SK-N-SH treated with all-trans-retinoic acid at 6 μM for 48 hours (cell line): ENCODE data around the gene PRPH2.

ENCODE experiments used
- ATAC-seq: fragments of 200-7000 bp; cut with Tn5 transposase; 3 replicates; pipeline ENCODE4 v1.9.1; 2020; ENCODE audit warnings: mild to moderate bottlenecking, moderate library complexity
- ARNTL ChIP-seq: fragments of 450-650 bp; formaldehyde crosslinking; IDR thresholded peaks from 2 replicates; pipeline ENCODE4 v1.5.0; 2020; ENCODE audit warnings: low read depth, mild to moderate bottlenecking, moderate library complexity, borderline replicate concordance
- BACH2 ChIP-seq: fragments of 250-450 bp; sonication (Bioruptor Pico); IDR thresholded peaks from 2 replicates; pipeline ENCODE4 v1.9.0; 2021; ENCODE audit warnings: mild to moderate bottlenecking, borderline replicate concordance
- CSDC2 ChIP-seq: fragments of 250-450 bp; sonication (Bioruptor Pico); IDR thresholded peaks from 2 replicates; pipeline ENCODE4 v1.5.0; 2020; ENCODE audit warnings: mild to moderate bottlenecking, moderate library complexity
- ESRRG ChIP-seq: fragments of 250-450 bp; sonication (Bioruptor Pico); IDR thresholded peaks from 2 replicates; pipeline ENCODE4 v1.6.1; 2021; ENCODE audit warnings: mild to moderate bottlenecking
- ISL1 ChIP-seq: fragments of 250-450 bp; sonication (Bioruptor Pico); IDR thresholded peaks from 2 replicates; pipeline ENCODE4 v2.1.2; 2022; ENCODE audit warnings: mild to moderate bottlenecking, moderate library complexity
- PATZ1 ChIP-seq: fragments of 250-450 bp; sonication (Bioruptor Pico); IDR thresholded peaks from 2 replicates; pipeline ENCODE4 v1.8.0; 2020; ENCODE audit warnings: mild to moderate bottlenecking, moderate library complexity, borderline replicate concordance
- POU6F1 ChIP-seq: fragments of 250-450 bp; sonication (Bioruptor Pico); IDR thresholded peaks from 2 replicates; pipeline ENCODE4 v1.8.0; 2021; ENCODE audit warnings: low read depth, mild to moderate bottlenecking, moderate library complexity, borderline replicate concordance
- PPARA ChIP-seq: fragments of 250-450 bp; sonication (Bioruptor Pico); IDR thresholded peaks from 2 replicates; pipeline ENCODE4 v1.5.0; 2020; ENCODE audit warnings: mild to moderate bottlenecking, borderline replicate concordance
- RARB ChIP-seq: fragments of 250-450 bp; sonication (Bioruptor Pico); IDR thresholded peaks from 2 replicates; pipeline ENCODE4 v1.8.0; 2021; ENCODE audit warnings: mild to moderate bottlenecking, moderate library complexity
- TCF4 ChIP-seq: fragments of 250-450 bp; sonication (Bioruptor Pico); IDR thresholded peaks from 2 replicates; pipeline ENCODE4 v1.8.0; 2021; ENCODE audit warnings: mild to moderate bottlenecking, moderate library complexity, borderline replicate concordance
- TOX ChIP-seq: fragments of 250-450 bp; sonication (Bioruptor Pico); IDR thresholded peaks from 2 replicates; pipeline ENCODE4 v1.8.0; 2021; ENCODE audit warnings: mild to moderate bottlenecking, moderate library complexity, borderline replicate concordance
- TSHZ2 ChIP-seq: fragments of 250-450 bp; sonication (Bioruptor Pico); IDR thresholded peaks from 2 replicates; pipeline ENCODE4 v1.5.0; 2020; ENCODE audit warnings: mild to moderate bottlenecking, moderate library complexity
- ZC3H10 ChIP-seq: fragments of 250-450 bp; sonication (Bioruptor Pico); IDR thresholded peaks from 2 replicates; pipeline ENCODE4 v1.5.1; 2021; ENCODE audit warnings: mild to moderate bottlenecking, moderate library complexity
- ZFP3 ChIP-seq: fragments of 250-450 bp; sonication (Bioruptor Pico); IDR thresholded peaks from 2 replicates; pipeline ENCODE4 v1.5.0; 2020; ENCODE audit warnings: mild to moderate bottlenecking, moderate library complexity
- ZNF565 ChIP-seq: fragments of 450-650 bp; formaldehyde crosslinking; conservative IDR thresholded peaks from 2 replicates; pipeline ENCODE4 v1.5.0; 2020; ENCODE audit warnings: low read depth, mild to moderate bottlenecking, moderate library complexity
- ZNF70 ChIP-seq: fragments of 450-650 bp; formaldehyde crosslinking; IDR thresholded peaks from 2 replicates; pipeline ENCODE4 v1.5.0; 2020; ENCODE audit warnings: mild to moderate bottlenecking, moderate library complexity
- ZNF8 ChIP-seq: fragments of 450-650 bp; formaldehyde crosslinking; IDR thresholded peaks from 2 replicates; pipeline ENCODE4 v1.5.0; 2020; ENCODE audit warnings: mild to moderate bottlenecking, moderate library complexity
- TF ChIP-seq, protein P1 (sequence below): fragments of 250-450 bp; sonication (Bioruptor Pico); IDR thresholded peaks from 2 replicates; pipeline ENCODE4 v1.5.1; 2020; ENCODE audit warnings: low read depth, mild to moderate bottlenecking, moderate library complexity

Gene PRPH2

GRCh38 chr6:42690151-42690702 lies 32.2 kb downstream of the PRPH2 start:
- no peak for ATAC-seq
- no peak for TF ChIP-seq ZNF70 (CRISPR knock-in tag)

DNA sequence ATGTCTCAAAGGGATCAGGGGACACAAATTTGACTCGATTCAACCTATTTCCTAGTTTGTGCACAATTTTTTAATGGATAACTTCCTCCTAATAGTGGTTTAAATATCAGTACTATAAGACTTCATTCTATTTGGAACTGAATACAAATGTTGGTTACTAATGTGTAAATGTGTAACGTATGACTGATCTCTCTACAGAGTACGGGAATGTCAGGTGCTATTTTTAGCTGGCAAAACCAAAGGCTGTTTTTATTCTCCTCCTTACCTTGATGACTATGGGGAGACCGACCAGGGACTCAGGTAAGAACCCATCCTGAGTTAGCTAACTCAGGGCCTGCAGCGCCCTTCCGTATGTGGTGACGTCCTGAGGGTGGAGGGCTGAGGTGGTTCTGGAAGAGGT lies 33.0 kb downstream of the PRPH2 start:
- ATAC-seq = no peak
- TF ChIP-seq TCF4 (CRISPR knock-in tag) = no peak
- no peak for TF ChIP-seq POU6F1 (CRISPR knock-in tag)
- TF ChIP-seq TOX (CRISPR knock-in tag) = no peak
- TF ChIP-seq, protein P1, sequence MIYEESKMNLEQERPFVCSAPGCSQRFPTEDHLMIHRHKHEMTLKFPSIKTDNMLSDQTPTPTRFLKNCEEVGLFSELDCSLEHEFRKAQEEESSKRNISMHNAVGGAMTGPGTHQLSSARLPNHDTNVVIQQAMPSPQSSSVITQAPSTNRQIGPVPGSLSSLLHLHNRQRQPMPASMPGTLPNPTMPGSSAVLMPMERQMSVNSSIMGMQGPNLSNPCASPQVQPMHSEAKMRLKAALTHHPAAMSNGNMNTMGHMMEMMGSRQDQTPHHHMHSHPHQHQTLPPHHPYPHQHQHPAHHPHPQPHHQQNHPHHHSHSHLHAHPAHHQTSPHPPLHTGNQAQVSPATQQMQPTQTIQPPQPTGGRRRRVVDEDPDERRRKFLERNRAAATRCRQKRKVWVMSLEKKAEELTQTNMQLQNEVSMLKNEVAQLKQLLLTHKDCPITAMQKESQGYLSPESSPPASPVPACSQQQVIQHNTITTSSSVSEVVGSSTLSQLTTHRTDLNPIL = no peak
- TF ChIP-seq ESRRG (CRISPR knock-in tag) = no peak
- TF ChIP-seq ZFP3 (CRISPR knock-in tag) = no peak
- TF ChIP-seq ZNF565 (CRISPR knock-in tag) = no peak
- TF ChIP-seq ZNF8 (CRISPR knock-in tag) = no peak
- no peak for TF ChIP-seq ZNF70 (CRISPR knock-in tag)
- TF ChIP-seq TSHZ2 (CRISPR knock-in tag) = no peak

DNA sequence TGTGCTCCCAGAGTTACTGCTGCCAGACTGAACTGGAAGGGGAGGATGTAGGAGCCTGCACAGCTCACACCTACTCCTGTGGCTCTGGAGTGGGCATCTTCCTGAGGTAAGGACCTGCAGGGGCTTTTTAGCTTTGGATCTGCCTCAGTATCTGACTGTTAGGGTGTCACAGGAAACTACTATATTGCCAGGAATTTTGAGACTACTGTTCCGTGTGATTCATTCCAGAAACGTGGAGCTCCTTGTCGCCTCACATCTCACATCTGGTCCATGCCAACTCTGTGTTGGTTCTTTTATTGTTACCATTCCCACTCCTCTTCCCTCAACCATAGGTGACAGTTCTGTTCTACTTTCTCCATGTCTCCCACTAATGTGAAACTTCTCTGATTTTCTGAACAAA lies 34.1 kb downstream of the PRPH2 start:
- TF ChIP-seq ISL1 (CRISPR knock-in tag) (no peak), TSHZ2 (CRISPR knock-in tag) (no peak), BACH2 (CRISPR knock-in tag) (no peak)
- ATAC-seq = no peak

- TF ChIP-seq ZNF565 (CRISPR knock-in tag) (no peak), PPARA (CRISPR knock-in tag) (no peak), BACH2 (CRISPR knock-in tag) (no peak), PATZ1 (no peak), ZC3H10 (no peak), ARNTL (CRISPR knock-in tag) (no peak), ISL1 (CRISPR knock-in tag) (no peak), ZNF8 (CRISPR knock-in tag) (no peak), RARB (CRISPR knock-in tag) (no peak), POU6F1 (CRISPR knock-in tag) (no peak), CSDC2 (CRISPR knock-in tag) (no peak)
- TF ChIP-seq, all 23 proteins: peak for 0
- ATAC-seq = no peak
Measured at GRCh38 chr6:42679358-42679757, 43.0 kb downstream of the PRPH2 start.
